GM19324 (cell line): ENCODE data around the gene TEX22.

Source experiments
- ATAC-seq: cut with Tn5 transposase; IDR thresholded peaks from one replicate; pipeline ENCODE4 v1.9.1; 2021; ENCODE audit warnings: mild to moderate bottlenecking, moderate library complexity; ENCODE audit not compliant: unreplicated experiment, low FRiP score

Gene TEX22

GRCh38 chr14:105452963-105453362 is 54.6 kb downstream of the TEX22 start:
- ATAC-seq: no peak

- ATAC-seq: no peak
These were observed 55.5 kb downstream of the TEX22 start for GRCh38 chr14:105453847-105454246.

- no peak for ATAC-seq
These were observed 56.8 kb downstream of the TEX22 start for GRCh38 chr14:105455086-105455640.

- no peak for ATAC-seq
These were observed 57.7 kb downstream of the TEX22 start for GRCh38 chr14:105455766-105456660.

- no peak for ATAC-seq
These were observed 58.6 kb downstream of the TEX22 start for GRCh38 chr14:105456736-105457617.

- no peak for ATAC-seq
These were observed 59.7 kb downstream of the TEX22 start for GRCh38 chr14:105458010-105458409.

- no peak for ATAC-seq
These were observed 60.2 kb downstream of the TEX22 start for GRCh38 chr14:105458571-105458970.

GRCh38 chr14:105460116-105460515 is 61.8 kb downstream of the TEX22 start:
- no peak for ATAC-seq

GRCh38 chr14:105460616-105461015 is 62.3 kb downstream of the TEX22 start:
- ATAC-seq: no peak

GRCh38 chr14:105461903-105462302 is 63.6 kb downstream of the TEX22 start:
- ATAC-seq: no peak
